GM21515 (cell line): ENCODE results near the gene PAX8.

Source experiments
- ATAC-seq: cut with Tn5 transposase; IDR thresholded peaks from one replicate; pipeline ENCODE4 v1.9.1; 2021; ENCODE audit not compliant: unreplicated experiment

PAX8 gene

DNA sequence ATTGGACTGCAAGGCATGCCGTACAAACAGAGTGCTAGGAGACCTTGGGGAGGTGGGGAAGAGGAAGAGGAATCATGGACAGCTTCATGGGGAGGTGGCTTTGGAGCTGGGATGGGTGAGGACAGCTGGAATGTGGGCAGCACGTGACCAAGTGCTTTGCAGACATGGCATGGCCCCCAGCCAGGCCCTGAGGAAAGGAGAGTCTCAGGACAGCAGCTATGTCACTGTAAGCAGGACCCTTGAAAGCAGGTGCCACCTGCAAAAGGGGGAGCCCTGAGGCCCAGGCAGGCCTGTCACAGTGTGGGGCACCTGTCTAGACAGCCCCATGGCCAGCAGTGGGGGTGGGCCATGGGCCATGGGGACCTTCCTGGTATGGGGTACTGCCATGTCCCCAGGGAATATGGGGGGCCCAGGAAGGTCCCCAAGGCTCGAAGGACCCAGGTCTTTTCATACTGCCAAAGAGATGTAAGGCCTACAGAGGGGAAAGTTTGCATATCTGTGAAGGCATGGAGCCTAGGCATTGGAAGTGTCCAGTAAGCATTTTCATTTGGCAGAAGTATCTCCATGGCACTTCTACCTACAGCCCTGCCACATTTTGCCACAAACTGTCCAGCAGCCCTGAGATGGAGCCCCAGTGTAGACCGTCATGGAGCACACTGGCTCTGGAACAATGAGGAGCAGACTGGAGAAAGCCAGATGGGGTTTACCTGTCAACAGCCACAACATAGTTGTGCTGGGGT lies 9.9 kb downstream of the PAX8 start:
- ATAC-seq, result no peak

DNA sequence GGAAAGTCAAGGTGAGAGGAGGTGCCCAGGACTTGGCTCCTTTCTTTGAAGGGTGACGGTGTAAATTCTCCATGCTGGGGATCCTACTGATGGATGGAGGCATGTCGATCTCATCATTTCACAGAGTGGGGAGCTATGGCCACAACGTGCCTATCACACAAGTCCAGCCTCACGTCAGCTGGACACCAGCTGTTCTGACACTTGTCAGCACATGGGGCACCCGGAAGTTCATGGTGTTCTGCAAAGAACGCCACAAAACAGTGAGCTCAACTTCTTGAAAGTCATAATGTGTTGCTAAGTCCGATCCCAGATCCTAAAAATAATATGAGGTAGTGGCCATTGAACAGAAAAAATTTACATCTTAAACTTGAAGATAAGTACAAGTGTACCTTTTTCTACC lies 12.3 kb downstream of the PAX8 start:
- ATAC-seq, result no peak

DNA sequence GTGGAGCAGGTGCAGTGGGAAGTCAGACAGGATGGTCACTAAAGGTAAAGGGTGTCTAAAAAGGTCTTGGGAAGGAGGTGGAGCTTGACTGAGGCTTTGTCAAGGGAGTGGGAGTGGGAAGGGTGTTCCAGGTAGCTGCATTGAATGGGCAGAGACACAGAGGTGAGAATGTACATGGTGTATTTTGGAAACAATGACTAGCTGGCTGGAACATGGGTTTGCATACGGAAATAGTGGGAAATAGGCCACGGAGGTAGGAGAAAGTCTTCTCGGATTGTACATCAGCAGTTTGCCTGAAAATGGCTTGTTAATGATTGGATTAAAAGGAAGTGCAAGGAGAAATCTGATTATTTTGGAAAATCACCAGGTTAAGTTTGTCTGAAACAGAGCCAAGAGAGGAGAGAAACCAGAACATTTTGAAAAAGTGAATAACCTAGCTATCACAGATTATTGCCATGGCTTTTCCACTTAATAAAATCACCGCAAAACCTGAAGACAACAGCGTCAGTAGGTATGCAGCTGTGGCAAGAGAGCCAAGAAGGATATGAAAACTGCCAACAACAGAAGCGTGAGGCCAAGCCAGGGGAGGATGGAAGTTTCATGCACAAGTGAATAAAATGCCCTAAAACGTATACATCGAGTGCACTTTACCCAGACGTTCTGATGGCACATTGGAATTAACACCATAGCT lies 13.9 kb downstream of the PAX8 start:
- ATAC-seq, result no peak

DNA sequence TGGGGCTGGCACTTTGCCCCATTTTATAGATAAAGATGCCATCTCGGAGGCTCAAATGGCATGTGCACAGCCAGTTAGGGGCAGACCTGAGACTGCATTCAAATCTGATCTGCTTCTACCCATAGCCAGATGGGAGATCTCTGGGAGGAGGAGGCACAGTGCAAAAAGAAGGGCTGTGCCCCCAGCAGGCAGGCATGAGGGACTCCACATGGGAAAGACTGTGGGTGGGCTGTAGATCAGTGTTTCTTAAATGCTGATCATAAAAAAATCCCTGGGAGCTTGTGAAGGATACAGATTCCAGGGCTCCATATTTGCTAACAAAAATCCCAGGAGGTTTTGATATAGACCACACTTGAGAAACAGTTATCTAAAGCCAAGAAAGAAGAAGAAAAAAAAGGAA lies 15.2 kb downstream of the PAX8 start:
- no peak for ATAC-seq

DNA sequence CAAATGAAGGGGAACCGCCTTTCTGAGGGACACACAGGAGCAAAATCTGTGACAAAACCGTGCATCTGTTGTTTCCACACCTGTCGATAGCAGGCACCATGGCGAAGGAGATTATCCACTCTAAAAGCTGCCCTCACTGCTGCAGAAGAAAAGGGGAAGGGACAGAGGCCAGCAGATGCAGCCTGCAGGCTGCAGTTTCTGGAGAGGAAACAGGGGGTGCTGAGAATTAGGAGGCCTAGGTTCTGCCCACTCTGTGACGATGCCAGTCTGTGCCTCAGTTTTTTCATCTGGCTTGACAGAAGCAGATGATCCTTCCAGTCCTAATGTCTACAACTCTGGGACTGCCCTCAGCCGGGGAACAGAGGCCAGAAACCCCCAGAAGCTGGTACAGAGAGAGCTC lies 17.7 kb downstream of the PAX8 start:
- ATAC-seq, result no peak

DNA sequence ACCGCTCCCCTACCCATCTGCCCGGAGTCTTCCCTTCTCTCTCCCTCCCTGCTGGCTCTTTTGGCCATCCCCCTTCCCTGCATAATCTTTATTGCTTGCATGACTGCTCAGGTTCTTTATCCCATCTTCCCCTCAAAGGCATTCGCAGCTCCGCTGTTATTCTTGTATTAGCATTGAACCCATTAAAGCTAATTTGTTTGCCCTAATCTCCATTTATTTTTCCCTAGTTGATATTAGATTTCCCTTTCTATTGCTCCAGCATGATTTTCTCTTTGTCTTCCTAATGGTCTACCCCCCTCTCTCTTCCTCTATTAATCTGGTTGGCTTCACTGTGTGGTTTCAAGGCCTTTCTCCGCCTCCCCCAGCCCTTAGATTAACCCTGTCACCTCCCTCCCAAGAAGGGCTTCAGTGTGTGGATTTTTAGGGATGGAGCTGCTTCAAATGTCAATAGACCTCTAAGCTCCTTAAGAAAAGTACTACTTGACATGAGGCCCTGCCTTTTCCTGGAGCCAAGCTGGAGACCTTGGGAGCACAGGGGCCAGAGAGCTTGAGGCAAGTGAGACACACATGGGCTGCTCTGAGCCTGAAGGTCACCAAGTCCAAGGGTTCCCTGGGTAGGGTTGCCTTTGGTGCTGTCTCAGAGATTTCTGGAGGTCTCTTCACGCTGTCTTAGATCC lies 20.1 kb downstream of the PAX8 start:
- ATAC-seq, result no peak

DNA sequence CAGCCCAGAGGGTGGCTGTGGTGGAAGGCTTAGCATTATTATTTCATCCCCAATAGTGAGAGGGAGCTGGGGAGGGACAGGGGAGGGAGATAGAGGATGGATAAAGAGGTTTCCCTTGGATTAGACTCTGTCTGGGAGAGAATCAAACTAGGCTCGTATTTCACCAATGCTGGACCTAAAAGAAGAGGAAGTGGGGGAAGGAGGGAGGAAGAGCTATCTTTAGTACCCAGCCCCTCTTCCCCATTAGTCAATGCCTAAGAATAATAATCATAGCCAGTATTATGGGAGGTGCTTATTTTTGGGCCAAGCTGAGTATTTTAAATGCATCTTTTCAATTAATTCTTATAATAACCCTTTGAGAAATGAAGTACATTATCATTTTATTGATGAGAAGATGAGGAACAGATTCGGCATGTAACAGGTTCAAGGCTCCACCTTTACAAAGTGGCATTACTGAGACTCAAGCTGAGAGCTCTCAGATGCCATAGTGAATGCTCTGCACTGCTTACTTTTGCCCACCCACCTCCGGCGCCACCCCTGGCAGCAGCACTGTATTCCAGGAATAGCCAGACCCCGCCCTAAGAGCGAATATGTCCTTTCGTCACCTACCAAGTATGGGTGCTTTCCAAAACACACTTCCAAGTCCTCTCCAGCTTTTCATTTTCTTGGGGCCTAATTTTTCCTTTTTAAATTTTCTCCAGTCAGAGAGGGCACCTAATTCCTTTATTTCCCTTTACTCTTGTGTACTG lies 21.0 kb downstream of the PAX8 start:
- no peak for ATAC-seq

DNA sequence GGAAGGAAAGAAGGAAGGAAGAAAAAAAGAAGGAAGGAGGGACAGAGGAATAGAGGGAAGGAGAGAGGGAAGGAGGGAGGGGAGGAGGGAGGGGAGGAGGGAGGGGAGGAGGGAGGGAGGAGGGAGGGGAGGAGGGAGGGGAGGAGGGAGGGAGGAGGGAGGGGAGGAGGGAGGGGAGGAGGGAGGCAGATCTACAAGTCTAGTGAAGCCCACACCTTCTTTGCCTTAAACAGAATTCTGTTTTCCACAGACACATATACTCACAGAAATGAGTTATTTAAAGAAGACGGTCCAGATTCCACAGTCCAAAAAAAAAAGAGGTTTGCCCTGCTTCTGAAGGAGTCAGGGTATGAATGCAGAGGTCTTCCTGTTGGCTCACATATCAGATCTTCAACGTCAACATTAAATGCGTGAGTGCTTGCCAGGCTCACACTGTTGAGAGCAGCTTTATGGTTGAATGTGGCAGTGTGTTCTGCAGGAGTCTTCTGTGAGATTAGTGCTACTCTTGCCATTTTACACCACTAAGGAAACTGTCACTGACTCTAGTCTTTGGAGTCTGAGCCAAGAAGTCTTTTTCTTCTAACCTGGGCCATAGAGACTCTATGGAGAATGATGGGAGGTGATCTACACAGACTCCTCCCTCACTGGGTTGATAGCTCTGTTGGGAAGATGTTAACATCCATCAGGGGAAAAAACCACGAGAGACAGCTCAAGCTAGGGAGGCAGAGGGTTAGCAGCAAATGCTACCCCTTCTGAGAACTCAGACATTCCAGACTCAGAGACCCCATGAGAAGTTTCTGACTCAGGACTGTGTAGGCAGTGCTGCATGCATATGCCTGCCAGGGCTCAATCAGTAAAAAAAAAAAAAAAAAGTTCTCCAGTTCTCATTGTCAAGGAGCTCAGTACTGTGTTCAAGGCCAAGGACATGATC lies 23.3 kb downstream of the PAX8 start:
- ATAC-seq, result no peak

DNA sequence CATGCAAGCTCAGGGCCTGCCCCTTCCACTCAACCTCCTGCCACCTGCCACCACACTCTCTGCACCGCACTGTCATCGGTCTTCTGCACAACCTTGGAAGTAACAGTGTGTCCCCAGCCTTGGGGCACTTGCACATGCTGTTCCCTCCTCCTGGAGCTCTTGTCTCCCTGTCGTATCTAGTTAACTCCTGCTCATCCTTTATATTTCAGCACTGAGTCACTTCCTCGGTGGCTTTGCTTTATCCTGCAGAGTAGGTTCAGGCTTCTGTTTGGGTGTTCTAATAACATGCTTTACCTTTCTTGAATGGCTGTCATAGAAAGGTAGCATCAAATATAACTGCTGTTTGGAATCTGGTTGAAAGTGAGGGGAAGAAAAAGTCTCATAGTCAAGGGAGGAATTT lies 25.3 kb downstream of the PAX8 start:
- ATAC-seq, result no peak

DNA sequence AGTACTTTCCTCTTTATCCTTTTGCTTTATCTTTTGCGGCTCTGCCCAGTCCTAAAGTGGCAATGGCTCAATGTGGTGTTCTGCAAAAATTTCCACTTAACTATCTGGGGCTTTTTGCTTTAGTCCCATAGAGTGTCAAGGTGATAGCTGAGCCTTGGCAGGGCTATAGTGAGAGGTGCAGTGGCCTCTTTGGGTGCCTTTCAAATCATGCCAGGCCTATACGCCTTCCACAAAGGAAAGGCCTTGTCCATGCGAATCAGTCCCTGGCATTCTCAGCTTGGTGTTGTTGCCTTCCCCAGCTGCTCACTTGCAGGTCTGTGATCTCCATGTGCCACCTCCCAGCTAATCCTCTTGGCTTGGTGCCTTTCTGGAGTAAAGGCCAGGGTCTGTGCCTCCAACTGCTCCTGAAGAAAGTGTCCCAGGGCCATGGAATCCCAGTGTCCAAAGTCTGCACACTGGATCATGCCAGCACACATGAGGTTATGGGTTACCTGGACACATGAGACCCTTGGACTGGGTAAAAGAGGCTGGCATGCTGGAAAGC lies 26.6 kb downstream of the PAX8 start:
- no peak for ATAC-seq

DNA sequence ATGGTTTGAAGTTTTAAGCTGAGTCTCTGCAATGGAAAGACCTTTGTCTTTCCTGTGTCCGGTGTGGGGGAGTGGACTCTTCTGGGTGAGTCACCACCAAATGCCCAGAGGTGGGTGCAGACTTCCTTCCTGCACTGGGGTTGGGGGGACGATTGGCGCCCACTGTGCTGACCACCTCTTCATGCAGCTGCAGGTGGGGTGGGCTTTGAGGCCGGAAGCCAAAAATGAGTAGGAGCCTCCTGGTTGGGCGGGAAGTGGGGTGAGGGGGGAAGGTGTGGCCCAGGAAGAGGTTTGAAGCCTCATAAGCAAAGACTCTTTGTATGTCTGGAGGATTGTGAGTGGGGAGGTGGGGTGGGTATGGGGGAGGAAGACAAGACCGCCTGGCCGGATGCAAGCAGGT lies 27.6 kb downstream of the PAX8 start:
- ATAC-seq, result no peak

DNA sequence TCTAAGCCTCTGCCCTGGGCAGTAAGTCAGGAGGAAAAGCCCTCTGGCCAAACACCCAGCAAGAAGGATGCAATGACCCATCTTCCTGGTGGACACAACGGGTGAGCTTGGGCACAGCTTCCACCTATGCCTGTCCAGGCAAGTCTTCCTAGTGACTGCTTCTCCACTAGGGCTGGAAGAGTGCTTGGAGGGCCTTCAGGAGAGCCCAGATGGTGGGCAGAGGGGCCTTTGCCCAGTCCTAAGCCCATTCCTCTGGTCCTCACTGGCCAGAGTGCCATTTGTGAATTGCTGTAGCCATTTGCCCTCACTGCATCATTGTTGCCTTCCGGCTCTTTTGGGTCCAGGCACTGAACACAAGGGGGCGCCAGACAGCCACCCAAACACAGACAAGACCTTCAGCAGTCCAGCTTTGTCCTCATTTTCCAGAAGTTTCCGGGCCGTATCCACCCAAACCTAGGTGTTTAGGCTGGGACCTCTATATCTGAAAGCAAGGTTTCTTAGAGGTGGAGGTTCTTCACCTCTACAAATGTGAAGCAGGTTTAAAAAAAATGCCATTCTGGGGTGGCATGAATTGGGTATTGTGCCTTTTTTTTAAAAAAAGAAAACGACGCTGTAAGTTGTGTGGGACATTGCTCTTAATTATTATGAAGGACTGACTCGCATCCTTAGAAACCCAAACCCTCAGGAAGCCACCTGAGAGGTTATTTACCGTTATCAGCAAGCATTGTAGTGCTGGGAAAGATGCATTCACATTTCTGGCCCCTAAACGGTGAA lies 29.5 kb downstream of the PAX8 start:
- peak; percentile 71 for ATAC-seq

DNA sequence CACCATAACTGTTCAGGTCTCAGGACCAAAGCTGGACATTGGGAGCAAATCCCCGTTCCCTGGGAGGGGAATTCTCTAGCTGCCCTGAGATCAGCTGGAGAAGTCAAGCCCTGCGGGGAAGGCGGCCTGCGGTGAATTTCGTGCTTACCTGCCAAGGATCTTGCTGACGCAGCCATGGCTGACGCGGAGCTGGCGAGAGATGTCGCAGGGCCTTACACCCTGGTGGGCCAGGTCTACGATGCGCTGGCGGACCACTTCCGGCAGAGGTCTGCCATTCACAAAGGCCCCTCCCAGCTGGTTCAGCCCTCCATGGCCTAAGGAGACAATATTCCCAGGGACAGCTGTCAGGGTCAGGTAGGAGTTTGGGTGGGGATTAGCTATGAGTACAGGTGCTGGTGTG lies 32.1 kb downstream of the PAX8 start:
- ATAC-seq, result no peak

DNA sequence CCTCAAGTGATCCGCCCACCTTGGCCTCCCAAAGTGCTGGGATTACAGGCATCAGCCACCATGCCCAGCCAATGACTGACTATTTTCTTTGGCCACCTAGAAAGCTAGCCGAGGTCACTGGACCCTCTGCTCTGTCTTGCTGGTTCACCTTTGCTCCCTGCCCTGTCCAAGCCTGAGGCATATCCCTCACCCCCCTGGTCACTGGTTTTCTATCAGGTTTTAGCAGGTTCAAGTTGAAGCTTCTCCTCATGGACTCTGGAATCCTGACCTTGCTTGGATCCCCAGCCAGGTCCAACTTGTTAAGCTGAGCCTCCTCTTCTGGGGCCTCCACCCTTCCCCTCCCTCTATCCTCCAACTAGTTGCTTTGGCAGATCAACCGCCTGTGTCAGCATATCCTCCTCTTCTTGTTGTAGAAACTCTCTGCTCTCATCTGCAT lies 33.4 kb downstream of the PAX8 start:
- ATAC-seq, result no peak

DNA sequence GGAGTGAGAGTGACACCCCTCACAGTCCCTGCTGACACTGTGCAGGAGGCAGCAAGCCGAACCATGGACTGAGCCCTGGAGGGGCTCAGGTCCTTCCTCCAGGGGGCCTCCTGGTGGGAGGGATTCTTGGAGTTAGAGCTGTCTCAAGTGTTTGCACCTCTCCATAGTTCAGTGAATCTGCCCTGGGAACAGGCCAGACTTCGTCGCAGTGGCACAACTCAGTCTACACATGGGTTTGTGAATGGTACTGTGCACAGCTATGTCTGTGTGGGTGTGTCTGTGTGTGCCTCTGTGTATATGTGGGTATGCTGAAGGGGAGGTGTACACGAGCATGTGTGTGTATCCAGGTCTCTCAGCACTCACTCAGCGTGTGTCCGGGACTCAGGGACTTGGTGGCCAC lies 36.4 kb downstream of the PAX8 start:
- no peak for ATAC-seq

DNA sequence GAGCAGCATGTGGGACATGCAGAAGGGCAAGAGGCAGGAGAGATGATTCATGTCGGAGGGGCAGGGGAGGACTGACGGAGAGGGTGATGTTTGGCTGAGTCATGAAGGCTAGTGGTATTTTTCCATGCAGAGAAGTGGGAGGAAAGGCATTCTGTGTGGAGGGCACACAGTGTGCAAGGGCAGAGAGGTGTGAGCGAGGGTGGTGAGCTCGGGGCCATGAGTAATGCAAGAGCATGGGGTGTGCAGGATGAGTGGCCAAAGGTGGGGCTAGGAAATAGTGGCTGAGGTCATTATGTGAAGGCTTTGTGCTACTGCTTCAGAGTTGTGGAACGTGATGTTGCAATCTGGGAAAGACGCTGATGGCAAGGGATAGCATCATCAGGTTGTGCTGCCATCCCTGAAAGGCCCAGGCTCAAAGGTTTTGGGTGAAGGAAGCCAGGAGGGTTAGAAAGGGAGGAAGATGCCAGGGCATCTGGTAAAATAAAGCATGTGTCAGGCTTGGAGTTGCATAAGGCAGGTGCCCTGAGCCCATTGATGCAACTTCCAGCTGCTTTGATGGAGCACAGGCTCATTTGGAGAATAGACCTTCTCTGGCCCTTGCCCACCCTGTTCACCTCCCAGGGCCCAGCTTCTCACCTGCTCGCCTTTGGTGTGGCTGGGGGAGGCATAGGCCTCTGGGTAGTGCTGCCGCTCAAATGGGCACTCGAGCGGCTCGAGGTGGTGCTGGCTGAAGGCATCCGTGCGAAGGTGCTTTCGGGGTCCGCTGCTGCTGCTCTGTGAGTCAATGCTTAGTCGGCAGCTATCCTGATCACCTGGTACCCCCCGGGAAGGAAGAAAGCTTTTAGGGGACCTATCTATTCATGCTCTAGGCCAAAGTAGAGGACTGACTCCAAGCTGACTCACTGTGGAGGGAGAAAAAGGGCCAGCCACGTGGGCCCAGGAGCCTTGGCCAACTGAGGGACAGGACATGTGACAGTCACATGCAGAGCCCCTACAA lies 37.5 kb downstream of the PAX8 start:
- ATAC-seq, result no peak

DNA sequence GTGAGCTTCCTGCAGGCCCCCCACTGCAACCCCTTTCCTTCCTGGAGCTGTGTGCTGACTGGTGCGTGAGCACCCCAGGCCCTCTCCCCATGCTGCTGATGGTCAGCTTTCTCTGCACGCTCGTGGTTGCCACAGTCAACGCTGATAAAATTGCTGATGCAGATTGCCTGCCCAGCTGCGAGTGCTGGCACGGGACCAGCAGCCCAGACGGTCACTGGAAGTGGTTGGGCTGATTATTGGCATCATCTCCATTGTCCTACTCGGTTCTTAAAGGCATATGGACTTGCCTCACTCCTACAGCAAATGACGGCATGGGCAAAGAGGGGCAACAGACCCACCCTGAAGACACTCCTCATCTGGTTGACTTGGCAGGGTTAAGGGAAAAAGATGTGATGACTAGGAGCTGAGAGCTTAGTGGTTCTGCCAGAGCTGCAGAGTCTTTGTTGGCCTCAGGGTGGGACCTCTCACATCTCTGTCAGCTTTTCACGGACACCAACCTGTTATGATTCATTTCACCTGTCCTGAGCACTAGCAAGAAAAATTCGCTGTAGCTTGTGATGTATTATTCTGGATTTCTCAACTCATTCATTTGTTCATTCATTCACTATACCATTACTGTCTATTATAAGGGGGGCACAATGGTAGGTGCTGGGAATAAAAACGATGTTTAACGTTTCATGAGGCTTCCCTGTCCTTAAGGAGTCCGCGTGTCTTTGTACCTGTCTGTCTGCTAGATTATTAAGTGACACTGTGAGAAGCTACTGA lies 38.4 kb downstream of the PAX8 start:
- no peak for ATAC-seq
